Activated naive CD8-positive, alpha-beta T cell (primary cell): ENCODE results near the gene MCEE.
"Not testable (repeated sequence)": the region's sequence is repeated elsewhere in the genome, so short reads cannot be mapped to it uniquely, and the experiment has no call there.

Experiments used
- H3K27ac Mint-ChIP-seq: one replicate; pipeline ENCODE4 v1.8.0; 2021; ENCODE audit warnings: mixed read lengths
- H3K27me3 Mint-ChIP-seq: one replicate; pipeline ENCODE4 v1.8.0; 2021; ENCODE audit warnings: mixed read lengths
- H3K36me3 Mint-ChIP-seq: one replicate; pipeline ENCODE4 v1.8.0; 2021; ENCODE audit warnings: mixed read lengths
- H3K4me1 Mint-ChIP-seq: one replicate; pipeline ENCODE4 v1.8.0; 2021; ENCODE audit warnings: low read depth, mixed read lengths
- H3K4me3 Mint-ChIP-seq: one replicate; pipeline ENCODE4 v1.8.0; 2021; ENCODE audit warnings: mild to moderate bottlenecking, mixed read lengths
- H3K9me3 Mint-ChIP-seq: one replicate; pipeline ENCODE4 v1.8.0; 2021; ENCODE audit warnings: low read depth, mixed read lengths

The MCEE gene

DNA sequence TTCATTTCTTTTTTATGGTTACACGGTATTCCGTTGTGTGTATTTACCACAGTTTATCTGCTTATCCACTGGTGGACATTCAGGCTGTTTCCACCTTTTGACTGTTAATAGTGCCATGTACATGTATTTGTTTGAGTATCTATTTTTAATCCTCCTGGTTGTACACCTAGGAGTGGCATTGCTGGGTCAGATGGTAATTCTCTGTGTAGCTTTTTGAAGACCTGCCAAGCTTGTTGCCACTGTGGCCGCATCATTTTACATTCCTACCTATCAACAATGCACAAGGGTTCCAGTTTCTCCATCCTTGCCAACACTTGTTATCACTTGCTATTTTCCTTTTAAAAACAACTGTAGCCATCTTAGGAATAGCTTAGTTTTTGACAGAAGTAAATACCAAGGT, 13.8 kb upstream of the MCEE start:
- Mint-ChIP-seq H3K9me3 (no peaks in the 10 kb centered on the region), H3K4me3 (no peak overlapping the region), H3K36me3 (peaks cover 10% of the 10 kb centered on the region), H3K27ac (no peak overlapping the region), H3K27me3 (no peaks in the 10 kb centered on the region), H3K4me1 (no peaks in the 10 kb centered on the region)

- H3K27ac Mint-ChIP-seq = no peak overlapping the region
- H3K4me3 Mint-ChIP-seq = no peak overlapping the region
- H3K27me3 Mint-ChIP-seq = no peaks in the 10 kb centered on the region
- no peaks in the 10 kb centered on the region for H3K9me3 Mint-ChIP-seq
- H3K4me1 Mint-ChIP-seq = no peaks in the 10 kb centered on the region
- peaks cover 7% of the 10 kb centered on the region for H3K36me3 Mint-ChIP-seq
These were observed 6.1 kb upstream of the MCEE start for GRCh38 chr2:71136174-71136573.

GRCh38 chr2:71133603-71134002, 3.6 kb upstream of the MCEE start:
- H3K9me3 Mint-ChIP-seq = no peaks in the 10 kb centered on the region
- no peaks in the 10 kb centered on the region for H3K27me3 Mint-ChIP-seq
- H3K27ac Mint-ChIP-seq = no peak overlapping the region
- H3K4me3 Mint-ChIP-seq = no peak overlapping the region
- peaks cover 2% of the 10 kb centered on the region for H3K36me3 Mint-ChIP-seq
- peaks cover 11% of the 10 kb centered on the region for H3K4me1 Mint-ChIP-seq

- peaks cover 21% of the 10 kb centered on the region for H3K4me1 Mint-ChIP-seq
- H3K27ac Mint-ChIP-seq, H3K36me3 Mint-ChIP-seq, H3K9me3 Mint-ChIP-seq, H3K27me3 Mint-ChIP-seq, H3K4me3 Mint-ChIP-seq: not testable (repeated sequence)
These were observed 1.5 kb upstream of the MCEE start for GRCh38 chr2:71131387-71132166.

- no peak overlapping the region for H3K27ac Mint-ChIP-seq
- no peaks in the 10 kb centered on the region for H3K36me3 Mint-ChIP-seq
- H3K4me3 Mint-ChIP-seq = no peak overlapping the region
These were observed 846 bp upstream of the MCEE start for GRCh38 chr2:71130905-71131244.

DNA sequence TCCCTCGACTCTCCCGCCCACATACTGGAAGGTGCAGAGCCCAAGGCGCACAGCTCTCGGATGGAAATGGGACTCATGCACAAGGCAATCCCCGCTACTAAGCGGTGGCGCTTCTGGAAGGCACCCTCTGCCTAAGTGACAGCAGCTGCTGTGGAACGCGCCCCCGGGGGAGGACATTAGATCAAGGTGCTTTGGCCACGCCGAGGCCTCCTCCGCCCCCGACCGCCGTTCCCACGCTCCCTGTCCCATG, 202 bp downstream of the MCEE start:
- H3K27me3 Mint-ChIP-seq = no peaks in the 10 kb centered on the region
- no peaks in the 10 kb centered on the region for H3K36me3 Mint-ChIP-seq
- H3K9me3 Mint-ChIP-seq = no peaks in the 10 kb centered on the region
- no peak overlapping the region for H3K4me3 Mint-ChIP-seq
- no peak overlapping the region for H3K27ac Mint-ChIP-seq
- peaks cover 25% of the 10 kb centered on the region for H3K4me1 Mint-ChIP-seq

More at GRCh38 chr2:71130905-71131244, 846 bp upstream of the MCEE start:
- no peaks in the 10 kb centered on the region for H3K27me3 Mint-ChIP-seq
- H3K4me1 Mint-ChIP-seq = peaks cover 21% of the 10 kb centered on the region
- H3K9me3 Mint-ChIP-seq = no peaks in the 10 kb centered on the region

GRCh38 chr2:71129114-71129901, 721 bp downstream of the MCEE start:
- no peaks in the 10 kb centered on the region for H3K27me3 Mint-ChIP-seq
- H3K4me3 Mint-ChIP-seq = no peak overlapping the region
- H3K9me3 Mint-ChIP-seq = no peaks in the 10 kb centered on the region
- H3K4me1 Mint-ChIP-seq = peaks cover 25% of the 10 kb centered on the region
- no peak overlapping the region for H3K27ac Mint-ChIP-seq
- H3K36me3 Mint-ChIP-seq = no peaks in the 10 kb centered on the region

GRCh38 chr2:71126957-71127356, 3.1 kb downstream of the MCEE start:
- Mint-ChIP-seq H3K27me3 (no peaks in the 10 kb centered on the region), H3K4me3 (no peak overlapping the region), H3K27ac (no peak overlapping the region), H3K4me1 (peaks cover 25% of the 10 kb centered on the region), H3K9me3 (no peaks in the 10 kb centered on the region), H3K36me3 (peaks cover 5% of the 10 kb centered on the region)

DNA sequence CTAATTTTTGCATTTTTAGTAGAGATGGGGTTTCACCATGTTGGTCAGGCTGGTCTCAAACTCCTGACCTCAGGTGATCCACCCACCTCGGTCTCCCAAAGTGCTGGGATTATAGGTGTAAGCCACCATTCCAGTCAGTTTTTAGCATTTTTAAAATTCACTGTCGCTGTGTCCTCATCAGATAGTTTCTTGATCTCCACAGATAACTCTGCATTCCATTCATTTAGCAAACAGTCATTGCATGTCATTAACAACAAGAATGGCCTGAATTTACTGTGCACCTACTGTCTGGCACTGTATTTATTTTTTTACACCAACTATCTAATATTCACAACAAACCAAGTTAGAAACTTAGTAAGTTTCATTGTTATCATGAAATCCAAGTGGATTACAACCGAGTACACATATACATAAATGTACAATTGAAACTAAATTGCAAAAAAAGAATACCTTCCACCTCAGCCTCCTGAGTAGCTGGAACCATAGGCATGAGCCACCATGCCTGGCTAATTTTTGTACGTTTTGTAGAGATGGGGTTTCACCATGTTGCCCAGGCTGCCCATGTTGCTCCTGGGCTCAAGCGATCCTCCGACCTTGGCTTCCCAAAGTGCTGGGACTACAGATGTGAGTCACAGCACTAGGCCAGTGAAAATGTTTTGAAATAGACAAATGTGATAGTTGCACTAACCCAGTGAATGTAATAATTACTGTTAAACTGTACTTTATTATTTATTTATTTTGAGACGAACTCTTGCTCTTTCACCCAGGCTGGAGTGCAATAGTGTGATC, 4.3 kb downstream of the MCEE start:
- no peak overlapping the region for H3K4me3 Mint-ChIP-seq
- no peak overlapping the region for H3K27ac Mint-ChIP-seq
- peaks cover 25% of the 10 kb centered on the region for H3K4me1 Mint-ChIP-seq
- H3K36me3 Mint-ChIP-seq = peaks cover 7% of the 10 kb centered on the region
- H3K9me3 Mint-ChIP-seq = no peaks in the 10 kb centered on the region
- H3K27me3 Mint-ChIP-seq = no peaks in the 10 kb centered on the region

- Mint-ChIP-seq H3K9me3 (no peaks in the 10 kb centered on the region), H3K27ac (no peak overlapping the region), H3K4me3 (no peak overlapping the region), H3K27me3 (no peaks in the 10 kb centered on the region), H3K36me3 (peaks cover 12% of the 10 kb centered on the region), H3K4me1 (peaks cover 8% of the 10 kb centered on the region)
These were observed 7.4 kb downstream of the MCEE start for GRCh38 chr2:71122387-71123298.

DNA sequence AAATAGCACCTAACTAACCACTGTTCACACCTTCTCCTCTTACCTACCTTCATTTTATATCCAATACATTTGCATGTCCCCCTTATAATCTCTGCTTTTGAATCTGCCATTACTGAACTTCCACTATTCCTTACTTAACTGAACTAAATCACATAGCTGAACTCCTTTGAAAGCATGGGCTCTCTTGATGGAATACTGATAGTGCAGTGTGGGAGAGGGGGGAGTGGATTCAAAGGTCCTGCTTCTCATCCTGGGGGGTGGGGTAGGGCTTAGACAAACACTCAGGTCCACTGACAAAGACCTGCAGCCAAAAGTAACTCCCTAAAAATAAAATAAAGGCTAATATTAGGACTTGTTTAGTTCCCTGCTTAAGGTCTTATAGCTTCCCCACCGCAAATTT, 8.6 kb downstream of the MCEE start:
- H3K9me3 Mint-ChIP-seq = no peaks in the 10 kb centered on the region
- no peak overlapping the region for H3K4me3 Mint-ChIP-seq
- peaks cover 12% of the 10 kb centered on the region for H3K36me3 Mint-ChIP-seq
- H3K4me1 Mint-ChIP-seq = peaks cover 3% of the 10 kb centered on the region
- H3K27ac Mint-ChIP-seq = no peak overlapping the region
- H3K27me3 Mint-ChIP-seq = no peaks in the 10 kb centered on the region

DNA sequence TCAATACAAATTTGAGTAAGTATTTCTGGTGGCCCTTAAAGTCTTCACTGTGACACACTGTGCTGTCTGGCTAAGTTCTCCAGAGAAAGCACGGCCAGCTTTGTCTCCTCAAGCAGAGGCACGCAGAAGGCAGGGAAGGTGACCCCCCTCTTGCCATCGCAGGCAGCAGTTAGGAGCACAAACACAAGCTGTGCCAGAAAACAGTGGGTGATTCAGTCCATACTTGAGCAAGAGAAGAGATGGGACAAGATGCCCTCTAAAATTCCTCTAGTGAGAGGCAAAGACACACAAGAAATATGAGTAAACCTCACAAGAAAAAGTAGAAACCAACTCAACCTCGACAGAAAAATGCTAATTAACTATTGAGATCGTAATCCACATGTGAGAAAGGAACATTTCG, 9.8 kb downstream of the MCEE start:
- H3K27ac Mint-ChIP-seq = no peak overlapping the region
- H3K27me3 Mint-ChIP-seq = no peaks in the 10 kb centered on the region
- no peaks in the 10 kb centered on the region for H3K4me1 Mint-ChIP-seq
- no peak overlapping the region for H3K4me3 Mint-ChIP-seq
- peaks cover 12% of the 10 kb centered on the region for H3K36me3 Mint-ChIP-seq
- no peaks in the 10 kb centered on the region for H3K9me3 Mint-ChIP-seq

DNA sequence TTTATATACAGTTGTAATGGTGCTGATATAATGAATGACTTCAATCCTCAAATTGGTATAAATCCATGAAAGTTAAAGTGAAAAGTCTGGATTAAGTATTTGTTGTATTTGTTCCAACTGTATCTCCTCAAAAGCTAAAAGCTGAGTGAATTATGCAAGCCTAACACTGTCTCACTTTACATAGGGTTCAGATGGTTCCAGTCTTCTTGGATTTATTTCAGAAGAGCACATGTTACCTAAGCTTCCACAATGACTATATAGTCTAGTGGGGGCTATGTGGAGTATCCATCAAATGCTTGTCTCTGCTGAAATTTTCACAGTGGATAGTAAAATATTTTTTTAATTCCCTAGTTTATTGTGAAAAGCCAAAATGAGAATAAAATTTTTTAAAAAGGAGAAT, 13.0 kb downstream of the MCEE start:
- Mint-ChIP-seq H3K36me3 (peaks cover 12% of the 10 kb centered on the region), H3K27ac (no peak overlapping the region), H3K27me3 (no peaks in the 10 kb centered on the region), H3K9me3 (no peaks in the 10 kb centered on the region), H3K4me1 (no peaks in the 10 kb centered on the region), H3K4me3 (no peak overlapping the region)

GRCh38 chr2:71113843-71114242, 16.2 kb downstream of the MCEE start:
- Mint-ChIP-seq H3K9me3 (no peaks in the 10 kb centered on the region), H3K36me3 (peaks cover 7% of the 10 kb centered on the region), H3K27ac (no peak overlapping the region), H3K27me3 (no peaks in the 10 kb centered on the region), H3K4me3 (no peak overlapping the region), H3K4me1 (no peaks in the 10 kb centered on the region)
